ENCODE data around the gene TIE1. TPM values are rescaled to one million over a fixed set of nuclear protein-coding genes. Genes with fewer than 3 reads are reported as not detected.

TIE1 gene
- total RNA-seq, 1 donor from 2014 or later: 643 TPM

DNA sequence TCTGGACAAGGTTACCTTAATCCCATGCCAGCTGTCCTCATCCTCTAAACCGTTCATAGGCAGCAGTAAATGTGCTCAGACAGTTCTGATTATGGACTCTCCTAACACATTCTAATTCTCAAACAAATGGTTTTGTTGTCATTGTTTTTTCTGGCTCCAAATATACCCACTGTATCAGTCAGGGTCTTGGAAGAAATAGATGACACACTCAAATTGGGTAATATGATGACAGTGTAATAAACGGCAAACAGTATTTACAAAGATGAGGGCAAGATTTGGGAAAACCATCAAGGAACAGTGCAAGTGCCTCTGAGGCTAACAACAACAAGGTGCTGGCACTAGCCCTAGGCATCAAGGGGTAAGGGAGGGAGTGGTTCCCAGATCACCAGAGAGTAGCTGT is 53.7 kb downstream of the TIE1 start:
- no peak for DNase-seq (ENCODE audit: low spot score)
- TF ChIP-seq, protein P1, sequence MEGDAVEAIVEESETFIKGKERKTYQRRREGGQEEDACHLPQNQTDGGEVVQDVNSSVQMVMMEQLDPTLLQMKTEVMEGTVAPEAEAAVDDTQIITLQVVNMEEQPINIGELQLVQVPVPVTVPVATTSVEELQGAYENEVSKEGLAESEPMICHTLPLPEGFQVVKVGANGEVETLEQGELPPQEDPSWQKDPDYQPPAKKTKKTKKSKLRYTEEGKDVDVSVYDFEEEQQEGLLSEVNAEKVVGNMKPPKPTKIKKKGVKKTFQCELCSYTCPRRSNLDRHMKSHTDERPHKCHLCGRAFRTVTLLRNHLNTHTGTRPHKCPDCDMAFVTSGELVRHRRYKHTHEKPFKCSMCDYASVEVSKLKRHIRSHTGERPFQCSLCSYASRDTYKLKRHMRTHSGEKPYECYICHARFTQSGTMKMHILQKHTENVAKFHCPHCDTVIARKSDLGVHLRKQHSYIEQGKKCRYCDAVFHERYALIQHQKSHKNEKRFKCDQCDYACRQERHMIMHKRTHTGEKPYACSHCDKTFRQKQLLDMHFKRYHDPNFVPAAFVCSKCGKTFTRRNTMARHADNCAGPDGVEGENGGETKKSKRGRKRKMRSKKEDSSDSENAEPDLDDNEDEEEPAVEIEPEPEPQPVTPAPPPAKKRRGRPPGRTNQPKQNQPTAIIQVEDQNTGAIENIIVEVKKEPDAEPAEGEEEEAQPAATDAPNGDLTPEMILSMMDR (IDR thresholded peaks at IDR 0.05; ENCODE audit: unreplicated experiment): no peak
- peaks cover 8% of the 10 kb centered on the region for H3K4me1 Mint-ChIP-seq (ENCODE audit: unreplicated experiment)
- no peak overlapping the region for H3K27ac Mint-ChIP-seq (ENCODE audit: unreplicated experiment)
- H3K27me3 Mint-ChIP-seq (ENCODE audit: unreplicated experiment): peaks cover 11% of the 10 kb centered on the region
- H3K36me3 Mint-ChIP-seq (ENCODE audit: low read depth, unreplicated experiment): no peaks in the 10 kb centered on the region
- no peak overlapping the region for H3K4me3 Mint-ChIP-seq (ENCODE audit: unreplicated experiment)
- no peaks in the 10 kb centered on the region for H3K9me3 Mint-ChIP-seq (ENCODE audit: unreplicated experiment)

DNA sequence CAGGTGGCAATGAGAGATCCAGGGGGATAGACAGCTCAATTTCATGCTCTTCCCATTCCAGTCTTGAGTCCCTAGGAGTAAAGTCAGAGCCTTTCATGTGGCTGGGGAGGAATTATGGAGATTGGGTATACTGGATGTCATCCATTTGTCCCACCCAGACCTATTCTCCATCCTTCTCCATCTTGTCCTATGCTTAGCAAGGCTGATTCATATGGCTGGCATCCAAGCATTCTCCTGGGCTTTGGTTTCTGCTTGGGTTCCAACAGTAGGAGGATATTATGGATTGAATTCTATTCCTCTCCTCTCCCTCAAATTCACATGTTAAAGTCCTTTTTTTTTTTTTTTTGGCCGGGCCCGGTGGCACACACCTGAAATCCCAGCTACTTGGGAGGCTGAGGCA is 54.2 kb downstream of the TIE1 start:
- H3K36me3 Mint-ChIP-seq (ENCODE audit: low read depth, unreplicated experiment): no peaks in the 10 kb centered on the region
- H3K4me3 Mint-ChIP-seq (ENCODE audit: unreplicated experiment): no peak overlapping the region
- TF ChIP-seq, protein P1 (IDR thresholded peaks at IDR 0.05; ENCODE audit: unreplicated experiment): no peak
- H3K9me3 Mint-ChIP-seq (ENCODE audit: unreplicated experiment): no peaks in the 10 kb centered on the region
- peaks cover 8% of the 10 kb centered on the region for H3K4me1 Mint-ChIP-seq (ENCODE audit: unreplicated experiment)
- peaks cover 10% of the 10 kb centered on the region for H3K27me3 Mint-ChIP-seq (ENCODE audit: unreplicated experiment)
- no peak for DNase-seq (ENCODE audit: low spot score)
- H3K27ac Mint-ChIP-seq (ENCODE audit: unreplicated experiment): no peak overlapping the region

DNA sequence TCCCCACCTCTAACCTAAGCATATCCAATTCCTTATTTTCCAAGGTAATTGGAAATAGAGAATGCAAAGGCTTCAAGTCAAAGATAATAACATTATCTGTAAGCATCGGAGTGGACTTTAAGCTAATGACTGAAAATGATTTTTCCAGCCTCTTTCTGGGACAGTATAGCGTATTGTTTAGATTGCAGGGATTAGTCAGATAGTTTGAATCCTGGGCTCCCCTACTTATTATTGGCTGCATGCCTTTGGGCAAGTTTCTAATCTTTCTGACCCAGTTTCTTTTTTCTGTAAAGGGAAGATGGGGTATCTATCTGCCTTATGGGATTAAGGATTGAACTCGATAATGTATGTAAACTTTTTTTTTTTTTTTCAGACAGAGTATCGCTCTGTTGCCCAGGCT is 56.5 kb downstream of the TIE1 start:
- H3K27me3 Mint-ChIP-seq (ENCODE audit: unreplicated experiment): peaks cover 14% of the 10 kb centered on the region
- peaks cover 26% of the 10 kb centered on the region for H3K4me1 Mint-ChIP-seq (ENCODE audit: unreplicated experiment)
- peak overlapping the region; percentile 92 for H3K4me3 Mint-ChIP-seq (ENCODE audit: unreplicated experiment)
- peaks cover 14% of the 10 kb centered on the region for H3K36me3 Mint-ChIP-seq (ENCODE audit: low read depth, unreplicated experiment)
- DNase-seq (ENCODE audit: low spot score): no peak
- TF ChIP-seq, protein P1 (IDR thresholded peaks at IDR 0.05; ENCODE audit: unreplicated experiment): no peak
- no peaks in the 10 kb centered on the region for H3K9me3 Mint-ChIP-seq (ENCODE audit: unreplicated experiment)
- no peak overlapping the region for H3K27ac Mint-ChIP-seq (ENCODE audit: unreplicated experiment)

DNA sequence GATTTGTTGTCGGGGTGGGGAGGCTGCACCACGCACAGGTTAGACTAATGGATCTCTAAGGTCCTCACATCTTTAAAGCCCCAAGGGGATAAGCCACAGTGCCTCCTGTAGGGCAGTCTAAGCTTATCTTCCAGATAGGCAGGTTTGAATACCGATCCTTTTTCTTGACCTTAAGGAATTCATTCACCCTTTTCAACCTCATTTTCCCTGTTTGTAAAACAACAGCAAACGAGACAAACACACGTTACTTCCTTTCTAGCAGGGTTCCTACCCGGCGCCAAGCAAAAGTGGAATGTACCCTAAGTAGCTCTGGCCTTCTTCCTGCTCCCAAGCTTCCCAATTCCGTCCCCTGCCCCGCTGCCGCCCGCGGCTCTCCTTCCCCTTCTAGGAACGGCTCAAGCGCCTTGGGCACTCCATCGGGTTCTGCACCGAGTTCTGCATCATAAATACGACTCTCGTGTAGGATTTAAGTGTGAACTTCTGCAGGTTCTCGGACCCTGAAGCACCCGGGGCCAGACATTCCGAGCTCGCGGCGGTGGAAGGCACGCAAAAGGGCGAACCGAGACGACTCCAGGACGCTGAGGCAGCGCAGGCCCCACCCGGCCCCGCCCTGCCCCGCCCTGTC is 57.5 kb downstream of the TIE1 start:
- TF ChIP-seq, protein P1 (IDR thresholded peaks at IDR 0.05; ENCODE audit: unreplicated experiment): no peak
- Mint-ChIP-seq H3K27ac (ENCODE audit: unreplicated experiment) (peak overlapping the region; percentile 86), H3K9me3 (ENCODE audit: unreplicated experiment) (no peaks in the 10 kb centered on the region), H3K36me3 (ENCODE audit: low read depth, unreplicated experiment) (peaks cover 17% of the 10 kb centered on the region), H3K4me1 (ENCODE audit: unreplicated experiment) (peaks cover 26% of the 10 kb centered on the region), H3K4me3 (ENCODE audit: unreplicated experiment) (peak overlapping the region; percentile 92), H3K27me3 (ENCODE audit: unreplicated experiment) (peaks cover 11% of the 10 kb centered on the region)
- DNase-seq (ENCODE audit: low spot score): peak; percentile 15

Measured in endothelial cell (in vitro differentiated cells).